H1 (cell line): ENCODE measurements around the gene MUC2. TPM values are rescaled to one million over a fixed set of nuclear protein-coding genes. Genes with fewer than 3 reads are reported as not detected.

Experiments
- CTCF ChIA-PET: fragments of 300-600 bp; sonication (Branson Sonifier 250); formaldehyde crosslinking; loops from one replicate; lab custom pipeline; 2021; ENCODE audit not compliant: partially characterized antibody; lab: Charles Lee
- POLR2A ChIA-PET: fragments of 300-600 bp; sonication (Branson Sonifier 250); formaldehyde crosslinking; loops from one replicate; lab custom pipeline; 2021; ENCODE audit warnings: inconsistent platforms; ENCODE audit not compliant: partially characterized antibody; lab: Charles Lee
- DNase-seq, 2 experiments: peaks; one replicate each; pipeline versions ENCODE4 v3.0.0 to v3.0.0-alpha.2; 2010 to 2022; ENCODE audit warnings: low spot score in 2 of 2, low read depth in 1 of 2, mixed read lengths in 1 of 2
- FAIRE-seq: peaks from 2 replicates; lab custom pipeline; 2011; peaks lifted over from hg19 to GRCh38; lab: Jason Lieb, UNC
- H2AFZ ChIP-seq: 2 replicates; pipeline ENCODE4 v1.8.1; 2012; ENCODE audit warnings: low read length, inconsistent platforms
- H2AK5ac ChIP-seq: 2 replicates; pipeline ENCODE4 v1.6.1; 2013; ENCODE audit warnings: low read depth, low read length
- H2BK120ac ChIP-seq: replicated peaks from 2 replicates; pipeline ENCODE3; 2013; ENCODE audit warnings: low read depth, low read length, inconsistent platforms
- H2BK12ac ChIP-seq: 2 replicates; pipeline ENCODE4 v1.6.1; 2013; ENCODE audit warnings: low read depth, low read length
- H2BK15ac ChIP-seq: 2 replicates; pipeline ENCODE4 v1.6.1; 2013; ENCODE audit warnings: low read length
- H2BK20ac ChIP-seq: 2 replicates; pipeline ENCODE4 v1.6.1; 2013; ENCODE audit warnings: low read length
- H2BK5ac ChIP-seq: 2 replicates; pipeline ENCODE4 v1.6.1; 2013; ENCODE audit warnings: low read depth, low read length
- H3K14ac ChIP-seq: 2 replicates; pipeline ENCODE4 v1.6.1; 2013; ENCODE audit warnings: inconsistent platforms; ENCODE audit not compliant: insufficient read length
- H3K18ac ChIP-seq: 2 replicates; pipeline ENCODE4 v1.6.1; 2013; ENCODE audit warnings: low read length; ENCODE audit errors: extremely low read depth
- H3K23ac ChIP-seq: 2 replicates; pipeline ENCODE4 v1.6.1; 2013; ENCODE audit warnings: inconsistent platforms; ENCODE audit not compliant: insufficient read length
- H3K23me2 ChIP-seq: 2 replicates; pipeline ENCODE4 v1.6.1; 2013; ENCODE audit warnings: low read depth, low read length
- H3K27ac ChIP-seq: 2 replicates; pipeline ENCODE4 v1.6.1; 2011; ENCODE audit warnings: low read depth, low read length, inconsistent platforms
- H3K27me3 ChIP-seq, 4 experiments: replicated peaks in 1 of 4; 1 replicate in 1 of 4; 2 replicates in 3 of 4; pipeline versions ENCODE4 v1.6.1 to v1.8.1; 2011 to 2013; ENCODE audit warnings: low read length in 3 of 4, mild to moderate bottlenecking in 3 of 4, inconsistent platforms in 2 of 4, mixed read lengths in 2 of 4, moderate library complexity in 1 of 4; ENCODE audit not compliant: control insufficient read depth in 3 of 4, insufficient read depth in 3 of 4; ENCODE audit errors: extremely low read depth in 1 of 4
- H3K36me3 ChIP-seq, 4 experiments: 2 replicates each; pipeline versions ENCODE4 v1.6.1 to v1.8.1; 2011 to 2013; ENCODE audit warnings: mild to moderate bottlenecking in 4 of 4, low read length in 3 of 4, moderate library complexity in 2 of 4, control low read depth in 1 of 4, inconsistent platforms in 1 of 4; ENCODE audit not compliant: insufficient read depth in 4 of 4, control insufficient read depth in 2 of 4
- H3K4ac ChIP-seq: replicated peaks from 2 replicates; pipeline ENCODE3; 2013; ENCODE audit warnings: low read length, low read depth, mixed read lengths, inconsistent platforms; ENCODE audit not compliant: insufficient read length
- H3K4me1 ChIP-seq, 4 experiments: replicated peaks in 1 of 4; 1 replicate in 1 of 4; 2 replicates in 3 of 4; pipeline versions ENCODE4 v1.6.1 to v1.8.1; 2011 to 2013; ENCODE audit warnings: low read length in 3 of 4, inconsistent platforms in 2 of 4, mixed read lengths in 1 of 4; ENCODE audit not compliant: insufficient read depth in 4 of 4, control insufficient read depth in 3 of 4
- H3K4me2 ChIP-seq, 2 experiments: 2 replicates each; pipeline versions ENCODE4 v1.6.1 to v1.8.1; 2011 to 2013; ENCODE audit warnings: low read depth in 2 of 2, low read length in 2 of 2, control low read depth in 1 of 2, inconsistent platforms in 1 of 2, mild to moderate bottlenecking in 1 of 2; ENCODE audit not compliant: insufficient read depth in 1 of 2
- H3K4me3 ChIP-seq, 4 experiments: fragments of 200-600, 300-600 bp in 1 of 4; sonication (generic), shearing (Covaris generic), sonication (Bioruptor Twin) in 1 of 4; 2 replicates each; pipeline versions ENCODE4 v1.5.1 to v1.8.1; 2011 to 2016; ENCODE audit warnings: low read length in 4 of 4, low read depth in 3 of 4, control low read depth in 2 of 4, inconsistent platforms in 2 of 4, mild to moderate bottlenecking in 2 of 4, mixed read lengths in 1 of 4, moderate library complexity in 1 of 4; ENCODE audit not compliant: insufficient read depth in 2 of 4; ENCODE audit errors: extremely low read depth in 1 of 4
- H3K56ac ChIP-seq: replicated peaks from 2 replicates; pipeline ENCODE3; 2013; ENCODE audit warnings: low read depth, mild to moderate bottlenecking, mixed read lengths, low read length, inconsistent platforms; ENCODE audit not compliant: insufficient read length
- H3K79me1 ChIP-seq: 2 replicates; pipeline ENCODE4 v1.6.1; 2013; ENCODE audit warnings: low read depth, low read length, control low read depth
- H3K79me2 ChIP-seq, 2 experiments: 2 replicates each; pipeline versions ENCODE4 v1.6.1 to v1.8.1; 2012 to 2013; ENCODE audit warnings: low read length in 2 of 2, mild to moderate bottlenecking in 2 of 2, inconsistent platforms in 1 of 2; ENCODE audit not compliant: insufficient read depth in 2 of 2, control insufficient read depth in 1 of 2
- H3K9ac ChIP-seq, 4 experiments: replicated peaks in 1 of 4; 1 replicate in 1 of 4; 2 replicates in 3 of 4; pipeline versions ENCODE4 v1.6.1 to v1.8.1; 2011 to 2013; ENCODE audit warnings: low read depth in 3 of 4, low read length in 3 of 4, control low read depth in 2 of 4, mild to moderate bottlenecking in 2 of 4, moderate library complexity in 2 of 4, inconsistent platforms in 1 of 4; ENCODE audit errors: extremely low read depth in 1 of 4
- H3K9me3 ChIP-seq, 2 experiments: 2 replicates each; pipeline versions ENCODE4 v1.6.1 to v1.8.1; 2012 to 2013; ENCODE audit warnings: mild to moderate bottlenecking in 2 of 2, moderate library complexity in 2 of 2, control low read depth in 1 of 2, inconsistent platforms in 1 of 2, low read depth in 1 of 2, low read length in 1 of 2, mixed read lengths in 1 of 2; ENCODE audit not compliant: insufficient read depth in 2 of 2
- H4K20me1 ChIP-seq, 2 experiments: replicated peaks in 1 of 2; 2 replicates each; pipeline versions ENCODE3 to v1.8.1; 2011 to 2013; ENCODE audit warnings: inconsistent platforms in 2 of 2, low read length in 2 of 2, mild to moderate bottlenecking in 1 of 2; ENCODE audit not compliant: insufficient read depth in 2 of 2, control insufficient read depth in 1 of 2
- H4K5ac ChIP-seq: 2 replicates; pipeline ENCODE4 v1.6.1; 2013; ENCODE audit warnings: low read length, low read depth, mixed read lengths, inconsistent platforms; ENCODE audit not compliant: insufficient read length
- H4K8ac ChIP-seq: 2 replicates; pipeline ENCODE4 v1.8.0; 2013; ENCODE audit warnings: mild to moderate bottlenecking, moderate library complexity, low read length, inconsistent platforms; ENCODE audit not compliant: insufficient read depth; ENCODE audit errors: extremely low read depth
- H4K91ac ChIP-seq: replicated peaks from 2 replicates; pipeline ENCODE3; 2013; ENCODE audit warnings: low read length, mixed read lengths, inconsistent platforms; ENCODE audit not compliant: insufficient read length
- BRCA1 ChIP-seq: IDR thresholded peaks from 2 replicates; pipeline ENCODE4 v1.6.1; 2012; ENCODE audit warnings: low read depth, low read length, improper control_type of control experiment
- CBX5 ChIP-seq: fragments of 300-800, 300-1000 bp; sonication (generic); IDR thresholded peaks from 2 replicates; pipeline ENCODE4 v1.7.1; 2016; ENCODE audit warnings: antibody characterized with exemption, low read length, low read depth
- CHD2 ChIP-seq: IDR thresholded peaks from 2 replicates; pipeline ENCODE4 v1.6.1; 2012; ENCODE audit warnings: low read length, improper control_type of control experiment
- FOSL1 ChIP-seq: IDR thresholded peaks from 2 replicates; pipeline ENCODE4 v1.6.1; 2011; ENCODE audit warnings: mild to moderate bottlenecking, low read depth, low read length, moderate library complexity; ENCODE audit not compliant: insufficient read depth
- GABPA ChIP-seq: IDR thresholded peaks from 2 replicates; pipeline ENCODE4 v1.6.1; 2011; ENCODE audit warnings: mild to moderate bottlenecking, low read length, moderate library complexity, borderline replicate concordance; ENCODE audit not compliant: insufficient read depth
- JUND ChIP-seq: IDR thresholded peaks from 2 replicates; pipeline ENCODE4 v1.6.1; 2011; ENCODE audit warnings: mild to moderate bottlenecking, improper control_type of control experiment, low read length
- NRF1 ChIP-seq: IDR thresholded peaks from 2 replicates; pipeline ENCODE4 v1.6.1; 2011; ENCODE audit warnings: mild to moderate bottlenecking, low read depth, low read length, improper control_type of control experiment
- TAF1 ChIP-seq: IDR thresholded peaks from 2 replicates; pipeline ENCODE4 v1.6.1; 2011; ENCODE audit warnings: mild to moderate bottlenecking, low read depth, low read length
- TCF12 ChIP-seq: IDR thresholded peaks from 2 replicates; pipeline ENCODE4 v1.6.1; 2011; ENCODE audit warnings: low read depth, mild to moderate bottlenecking, low read length
- ZNF274 ChIP-seq: IDR thresholded peaks from 2 replicates; pipeline ENCODE4 v1.7.0; 2012; ENCODE audit warnings: low read length, borderline replicate concordance; ENCODE audit errors: extremely low read depth
- WGBS, 2 experiments: shearing (Covaris generic) in 1 of 2; methylation state at CpG; one replicate each; pipeline versions ENCODE4 v1.1.6 to v1.1.7; 2013 to 2015; ENCODE audit warnings: low lambda C conversion rate in 2 of 2, mixed read lengths in 2 of 2, inconsistent platforms in 1 of 2, low coverage in 1 of 2, missing lambda C conversion rate in 1 of 2; ENCODE audit not compliant: insufficient replicate concordance in 2 of 2, insufficient coverage in 1 of 2, insufficient read length in 1 of 2; ENCODE audit errors: extremely low coverage in 1 of 2, missing lambda C conversion rate in 1 of 2; 5-methylcytosine and 5-hydroxymethylcytosine counted together
- polyA plus RNA-seq, 7 experiments: library from polyadenylated mRNA; depleted of rRNA in 3 of 7; stranded (reverse) in 5 of 7; unstranded in 2 of 7; fragments of >200 nt in 5 of 7; fragments of 200-250 nt in 2 of 7; gene quantifications; 1 replicate in 5 of 7; 2 replicates in 1 of 7; 4 replicates in 1 of 7; pipeline versions ENCODE4 v1.2.1 to v1.2.3, GENCODE V29; 2011 to 2013; ENCODE audit warnings: missing spikeins in 2 of 7, mixed read lengths in 2 of 7
- total RNA-seq: library from RNA; stranded (reverse); fragmentation: NEBNext Ultra II Directional; extraction: Animal tissue kit (Norgen Biotek cat#: 25700); gene quantifications from 2 replicates; pipeline ENCODE4 v1.2.1, GENCODE V29; 2021
- TF ChIP-seq, protein P1 (sequence below): IDR thresholded peaks from 2 replicates; pipeline ENCODE4 v1.6.1; 2012; ENCODE audit warnings: inconsistent platforms

The MUC2 gene
- total and polyA plus RNA-seq, 2 of the 8 experiments (the other 6 are each of a cell fraction or from before 2014, with no cell fraction given), result not detected

DNA sequence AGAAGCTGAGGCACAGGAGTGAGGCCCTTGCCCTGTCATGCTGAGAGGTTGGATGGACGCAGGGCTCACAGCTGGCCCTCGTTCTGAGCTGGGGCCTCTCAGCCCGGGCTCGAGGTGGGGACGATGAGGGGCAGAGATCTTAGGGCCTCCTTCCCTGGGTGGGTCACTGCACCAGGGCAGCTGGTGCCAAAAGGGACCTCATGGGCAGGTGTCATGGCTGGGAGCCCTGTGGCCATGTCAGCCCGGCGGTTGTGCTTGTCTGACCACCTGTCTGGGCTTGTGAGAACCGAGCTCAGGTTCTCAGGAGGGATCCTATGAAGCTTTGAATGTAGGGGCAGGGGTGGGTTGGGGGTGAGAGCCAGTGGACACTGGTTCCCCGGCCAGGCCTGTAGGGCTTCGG is 36.3 kb upstream of the MUC2 start:
- H3K23me2 ChIP-seq, result no peaks in the 10 kb centered on the region
- H4K20me1 ChIP-seq, result peaks cover 0 to 5% of the 10 kb centered on the region in 2 experiments
- no peak overlapping the region for H3K4me3 ChIP-seq
- no peaks in the 10 kb centered on the region for H3K9me3 ChIP-seq
- CTCF ChIA-PET, result interaction anchor here (1.0 to 5.0 kb wide), 5 partner anchors 12 to 190 kb away, joined by 3 to 22 read pairs (median 6); no protein-coding TSS in a partner anchor
- H3K9ac ChIP-seq, result no peak overlapping the region
- H2BK120ac ChIP-seq, result no peak overlapping the region
- no peak overlapping the region for H2BK12ac ChIP-seq
- TF ChIP-seq, protein P1, sequence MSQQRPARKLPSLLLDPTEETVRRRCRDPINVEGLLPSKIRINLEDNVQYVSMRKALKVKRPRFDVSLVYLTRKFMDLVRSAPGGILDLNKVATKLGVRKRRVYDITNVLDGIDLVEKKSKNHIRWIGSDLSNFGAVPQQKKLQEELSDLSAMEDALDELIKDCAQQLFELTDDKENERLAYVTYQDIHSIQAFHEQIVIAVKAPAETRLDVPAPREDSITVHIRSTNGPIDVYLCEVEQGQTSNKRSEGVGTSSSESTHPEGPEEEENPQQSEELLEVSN, result no peak
- TF ChIP-seq CHD2, result no peak
- TF ChIP-seq NRF1, result no peak
- TF ChIP-seq GABPA, result no peak
- no peak for TF ChIP-seq TCF12
- no peak for TF ChIP-seq ZNF274
- TF ChIP-seq BRCA1, result no peak
- TF ChIP-seq CBX5, result no peak
- no peak for TF ChIP-seq FOSL1
- no peak for TF ChIP-seq TAF1
- no peak for TF ChIP-seq JUND
- H3K4me2 ChIP-seq, result no peak overlapping the region
- no peak overlapping the region for H2BK15ac ChIP-seq
- H2AFZ ChIP-seq, result no peak overlapping the region
- no peak overlapping the region for H3K23ac ChIP-seq
- H3K79me1 ChIP-seq, result no peaks in the 10 kb centered on the region
- peaks cover 0 to 2% (median 0%) of the 10 kb centered on the region in 4 experiments; a peak in 2 of 7 replicates for H3K4me1 ChIP-seq
- no peak overlapping the region for H4K91ac ChIP-seq
- H4K8ac ChIP-seq, result no peak overlapping the region
- POLR2A ChIA-PET, result no interaction called here
- H4K5ac ChIP-seq, result no peak overlapping the region
- no peaks in the 10 kb centered on the region for H3K36me3 ChIP-seq
- no peak overlapping the region for H2BK20ac ChIP-seq
- no peak overlapping the region for H3K18ac ChIP-seq
- no peak overlapping the region for H3K27ac ChIP-seq
- no peak overlapping the region for H3K4ac ChIP-seq
- H3K14ac ChIP-seq, result no peak overlapping the region
- H3K79me2 ChIP-seq, result no peaks in the 10 kb centered on the region
- no peaks in the 10 kb centered on the region for H3K27me3 ChIP-seq
- H3K56ac ChIP-seq, result no peak overlapping the region
- H2BK5ac ChIP-seq, result no peak overlapping the region; the same call in 1 of the 2 replicates
- H2AK5ac ChIP-seq, result no peak overlapping the region
- FAIRE-seq, result no peak
- WGBS, 2 experiments, result 84% methylated on average over 7 of the region's 10 CpGs; no CpG with 5 or more reads in 1 of the 2 experiments
- DNase-seq, result no peak
